NCI-H1092 treated with DMSO at 0.1 percent for 48 hours (cell line): ENCODE data around the gene RAB6B.

Experiments
- DNase-seq: peaks from one replicate; lab custom pipeline; 2025; lab: John Stamatoyannopoulos, UW

RAB6B gene

DNA sequence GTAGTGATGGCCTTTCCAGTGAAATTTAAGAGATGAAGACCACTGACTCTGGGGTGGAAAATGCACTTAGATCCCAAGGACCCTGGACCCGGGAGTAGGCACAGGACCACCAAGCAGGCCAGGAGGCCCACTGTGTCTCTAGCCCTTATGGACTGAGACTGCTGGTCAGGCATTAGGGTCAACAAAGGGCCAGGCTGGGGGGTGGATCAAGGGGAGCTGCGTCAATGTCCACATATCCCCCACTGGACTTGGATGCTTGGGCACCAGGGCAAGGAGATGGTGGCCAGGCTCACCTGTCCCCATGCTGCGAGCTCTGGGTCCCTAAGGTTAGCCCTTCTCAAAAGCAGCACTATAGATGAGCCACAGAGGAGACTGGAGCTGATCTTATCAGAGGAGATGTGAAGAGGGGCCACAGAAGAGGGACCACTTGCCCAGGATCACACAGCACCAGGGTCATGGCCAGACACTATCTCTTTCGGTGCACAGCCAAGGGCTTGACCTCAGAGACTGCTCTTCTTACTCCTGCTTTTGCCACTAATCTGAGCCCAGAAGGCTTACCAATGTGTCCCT is 14.7 kb downstream of the RAB6B start:
- no peak for DNase-seq

DNA sequence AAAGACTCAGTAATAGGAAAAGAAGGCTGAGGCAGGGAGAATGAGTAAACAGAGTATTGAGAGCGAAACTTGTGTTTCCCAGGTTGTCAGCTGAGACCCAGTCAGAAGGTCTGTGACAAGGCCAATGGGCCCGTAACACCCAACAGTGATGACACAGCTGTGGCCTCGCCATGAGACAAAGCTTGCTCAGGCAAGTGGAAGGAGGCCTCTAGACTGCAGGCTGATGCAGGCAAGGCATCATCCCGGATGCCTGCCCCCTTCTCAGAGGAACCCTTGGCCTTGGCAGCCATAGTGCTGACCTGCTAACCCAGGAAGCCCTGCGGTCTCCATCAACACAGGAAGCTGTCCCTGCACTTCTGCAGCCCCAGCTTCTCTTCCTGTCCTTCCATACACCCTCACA is 15.4 kb downstream of the RAB6B start:
- no peak for DNase-seq

DNA sequence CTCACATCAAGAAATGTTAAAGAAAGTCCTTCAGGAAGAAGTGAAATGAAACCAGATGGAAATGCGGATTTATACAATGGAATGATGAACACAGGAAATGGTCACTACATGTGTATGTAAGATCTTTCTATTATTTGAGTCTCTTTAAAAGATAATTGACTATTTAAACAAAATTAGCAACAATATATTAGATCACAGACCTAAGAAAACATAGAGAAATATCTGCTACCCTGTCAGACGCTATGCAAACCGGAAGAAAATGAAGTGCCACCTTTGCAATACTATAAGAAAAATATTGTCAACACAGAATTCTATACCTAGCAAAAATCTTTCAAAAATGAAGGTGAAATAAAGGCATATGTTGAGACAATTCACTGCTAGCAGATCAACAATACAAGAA is 17.2 kb downstream of the RAB6B start:
- DNase-seq, result no peak

DNA sequence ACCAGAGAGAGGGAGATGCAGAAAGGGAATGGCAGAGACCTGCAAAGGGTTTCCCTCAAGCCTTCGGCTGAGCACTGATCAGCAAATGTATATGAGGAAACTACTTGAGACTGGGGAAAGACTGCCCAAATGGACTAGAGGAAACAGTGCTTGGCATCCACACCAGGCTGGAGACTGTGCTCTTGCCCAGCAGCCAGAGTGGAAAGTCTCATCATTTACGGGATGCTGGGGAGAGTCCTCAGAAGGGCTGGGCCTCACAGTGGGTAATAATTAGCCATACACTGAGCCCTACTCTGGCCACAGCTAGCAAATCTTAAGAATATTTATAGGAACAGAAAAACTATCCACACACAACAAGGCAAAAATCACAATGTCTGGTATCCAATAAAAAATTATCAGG is 18.5 kb downstream of the RAB6B start:
- DNase-seq, result no peak

DNA sequence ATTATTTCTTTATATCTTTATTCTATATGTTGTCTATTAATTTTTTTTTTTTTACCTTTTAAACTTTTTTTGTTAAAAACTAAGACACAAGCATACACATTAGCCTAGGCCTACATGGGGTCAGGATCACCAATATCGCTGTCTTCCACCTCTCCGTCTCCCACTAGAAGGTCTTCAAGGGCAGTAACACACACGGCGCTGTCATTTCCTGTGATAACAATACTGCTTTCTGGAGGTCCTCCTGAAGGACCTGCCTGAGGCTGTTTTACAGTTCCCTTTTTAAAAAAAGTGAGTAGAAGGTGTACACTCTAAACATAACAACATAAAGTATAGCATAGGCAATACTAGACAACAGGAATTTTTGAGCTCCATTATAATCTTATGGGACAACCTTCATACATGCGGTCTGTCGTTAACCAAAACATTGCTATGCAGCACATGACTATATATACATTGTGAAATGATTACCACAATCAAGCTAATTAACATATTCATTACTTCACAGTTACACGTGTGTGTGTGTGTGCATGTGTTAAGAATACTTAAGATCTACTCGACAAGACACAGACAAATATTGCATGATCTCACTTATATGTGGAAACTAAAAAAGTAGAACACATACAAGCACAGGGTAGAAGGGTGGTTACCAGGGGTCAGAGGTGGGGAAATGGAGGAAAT is 20.8 kb downstream of the RAB6B start:
- DNase-seq, result no peak

DNA sequence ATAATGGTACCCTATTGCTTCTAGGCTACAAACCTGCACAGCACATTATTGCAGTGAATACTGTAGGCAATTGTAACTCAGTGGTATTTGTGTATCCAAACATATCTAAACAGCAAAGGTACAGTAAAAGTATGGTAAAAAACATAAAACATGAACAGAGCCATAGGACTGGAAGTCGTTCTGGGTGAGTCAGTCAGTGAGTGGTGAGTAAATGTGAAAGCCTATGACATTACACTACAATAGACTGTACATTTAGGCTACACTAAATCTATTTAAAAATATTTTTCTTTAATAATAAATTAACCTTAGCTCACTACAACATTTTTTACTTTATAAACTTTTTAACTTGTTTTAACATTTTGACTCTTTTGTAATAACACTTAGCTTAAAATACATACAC is 21.3 kb downstream of the RAB6B start:
- no peak for DNase-seq

DNA sequence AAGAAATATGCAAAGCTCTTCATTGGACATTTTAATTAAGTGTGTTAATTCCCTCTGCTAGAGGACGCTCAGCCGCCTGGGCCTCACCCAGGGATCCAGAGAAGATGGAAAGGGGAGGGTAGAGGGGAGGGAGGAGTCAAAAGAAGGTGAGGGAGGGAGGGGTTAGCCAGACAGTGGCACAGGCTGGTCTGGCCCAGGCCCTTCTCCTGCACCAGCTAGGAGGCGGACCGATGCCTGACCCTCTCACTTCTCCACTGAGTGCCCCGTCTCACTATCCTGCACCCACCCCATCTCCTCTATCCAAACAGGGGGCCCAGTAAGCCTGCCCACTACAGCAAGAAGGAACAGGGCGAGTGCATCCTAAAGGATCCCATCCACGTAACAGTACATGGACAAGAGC is 22.9 kb downstream of the RAB6B start:
- DNase-seq, result no peak

DNA sequence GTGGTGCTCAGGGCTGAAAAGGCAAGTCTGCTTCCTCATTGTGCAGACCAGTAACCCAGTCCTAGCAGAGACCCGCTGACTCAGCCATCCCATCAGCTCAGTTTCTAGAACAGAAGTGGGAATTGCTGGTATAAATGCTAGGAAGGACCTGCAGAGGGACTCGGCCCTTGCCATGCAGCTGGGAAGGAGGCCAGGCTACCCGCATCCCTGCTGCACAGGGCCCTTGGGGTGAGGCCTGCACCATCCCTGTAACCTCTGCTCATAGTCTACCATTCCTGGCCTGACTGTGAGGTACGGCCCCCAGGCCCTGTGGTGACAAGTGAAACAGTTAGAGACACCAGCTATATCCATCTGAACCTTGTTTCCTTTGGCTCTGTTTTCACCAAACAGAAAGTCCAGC is 23.5 kb downstream of the RAB6B start:
- DNase-seq, result no peak

DNA sequence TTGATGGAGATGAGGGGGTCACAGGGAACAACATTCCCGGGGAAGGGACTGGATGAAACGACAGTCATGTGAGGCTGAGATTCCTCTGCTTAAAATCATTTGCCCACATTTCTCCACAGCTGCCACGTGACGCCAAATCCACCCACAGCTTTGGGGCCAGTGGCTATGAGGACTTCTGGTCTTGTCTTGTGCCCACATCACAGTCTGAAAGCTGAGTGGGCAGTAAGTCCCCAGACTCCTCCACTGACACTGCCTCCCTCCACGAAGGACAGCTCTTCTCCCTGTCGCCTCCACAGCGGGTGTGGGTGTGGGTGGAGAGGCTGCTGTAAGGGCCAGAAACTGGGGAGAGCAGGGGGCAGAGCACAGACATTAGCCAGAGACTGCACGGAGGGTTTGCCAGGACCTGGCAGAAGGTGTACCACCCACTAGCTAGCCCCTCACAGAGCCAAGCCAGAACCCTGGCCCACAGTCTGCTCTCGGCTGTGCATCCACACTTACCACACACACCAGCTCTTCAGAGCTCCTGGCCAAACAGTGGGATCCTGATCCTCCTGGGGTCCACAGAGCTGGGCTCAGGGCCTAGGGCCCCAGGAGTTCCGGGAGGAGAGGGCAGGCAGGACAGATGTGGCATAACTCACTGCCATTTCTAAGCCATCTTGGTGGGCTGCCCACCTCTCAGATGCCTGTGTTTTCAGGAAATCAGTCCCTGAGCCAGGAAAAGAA is 24.2 kb downstream of the RAB6B start:
- DNase-seq, result no peak

DNA sequence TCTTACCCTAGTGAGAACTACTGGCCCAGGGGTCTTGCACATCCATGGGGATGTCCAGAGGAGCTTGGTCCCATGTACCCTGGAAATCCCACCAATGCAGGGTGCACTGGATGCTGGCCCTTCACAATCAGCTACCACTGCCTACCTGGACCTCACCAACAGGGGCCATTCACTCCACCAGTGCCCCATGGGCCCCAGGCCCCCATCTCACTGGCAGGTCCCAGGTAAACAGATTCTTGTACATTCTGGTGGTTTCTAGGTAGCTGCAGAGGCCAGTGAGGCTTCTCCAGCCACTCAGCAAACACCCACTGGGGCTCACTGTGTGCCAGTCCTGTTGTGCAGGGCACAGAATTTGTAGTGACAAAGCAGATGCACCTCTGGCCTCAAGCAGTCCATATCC is 24.9 kb downstream of the RAB6B start:
- no peak for DNase-seq

DNA sequence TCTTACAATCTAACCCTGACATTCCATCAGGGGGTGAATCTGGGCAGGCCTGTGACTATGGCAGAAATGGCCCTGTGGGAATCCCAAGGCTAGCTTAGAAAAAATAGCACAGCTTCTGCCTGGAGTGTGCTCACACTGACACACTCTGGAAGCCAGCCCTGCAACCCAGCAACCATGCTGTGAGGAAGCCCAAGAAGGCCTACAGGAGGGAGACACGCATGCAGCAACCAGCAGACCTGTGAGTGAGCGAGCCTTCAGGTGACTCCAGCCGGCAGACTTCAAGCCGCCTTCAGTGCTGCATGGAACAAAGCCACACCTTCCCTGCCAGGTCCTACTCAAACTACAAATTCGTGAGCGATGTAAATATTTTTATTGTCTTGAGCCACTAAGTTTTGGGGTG is 26.1 kb downstream of the RAB6B start:
- no peak for DNase-seq

DNA sequence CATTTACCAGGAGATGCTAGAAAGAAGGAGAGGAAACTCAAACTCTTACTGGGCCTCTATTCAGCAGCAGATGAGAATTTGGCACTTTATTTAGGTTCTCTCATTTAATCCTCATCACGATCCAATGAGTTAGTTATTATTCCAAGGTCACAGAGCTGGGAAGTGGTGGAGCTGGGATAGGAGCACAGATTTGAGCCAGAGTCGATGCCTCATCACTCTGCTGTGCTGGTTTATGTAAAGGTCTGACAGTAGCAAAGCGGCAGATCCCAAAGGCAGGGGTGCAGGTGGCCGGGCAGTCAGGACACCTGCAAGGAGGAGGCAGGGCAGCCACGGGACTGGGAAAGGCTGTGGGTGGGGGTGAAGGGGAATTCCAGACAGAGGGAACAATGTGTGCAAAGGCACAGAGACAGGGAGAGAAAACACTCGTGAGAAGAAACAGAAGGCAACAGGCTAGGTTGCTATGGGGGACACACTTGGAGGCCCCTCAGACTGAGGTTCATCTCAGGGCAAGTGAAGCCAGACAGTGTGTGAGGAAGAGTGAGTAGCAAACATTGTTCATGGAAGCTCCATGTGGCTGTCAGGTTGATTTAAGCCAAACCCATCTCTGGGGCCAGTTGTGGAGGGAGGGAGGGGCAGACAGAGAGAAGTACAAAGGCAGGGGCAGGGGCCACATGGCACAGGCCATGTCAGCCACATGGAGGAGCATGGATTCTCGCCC is 26.8 kb downstream of the RAB6B start:
- DNase-seq, result no peak

DNA sequence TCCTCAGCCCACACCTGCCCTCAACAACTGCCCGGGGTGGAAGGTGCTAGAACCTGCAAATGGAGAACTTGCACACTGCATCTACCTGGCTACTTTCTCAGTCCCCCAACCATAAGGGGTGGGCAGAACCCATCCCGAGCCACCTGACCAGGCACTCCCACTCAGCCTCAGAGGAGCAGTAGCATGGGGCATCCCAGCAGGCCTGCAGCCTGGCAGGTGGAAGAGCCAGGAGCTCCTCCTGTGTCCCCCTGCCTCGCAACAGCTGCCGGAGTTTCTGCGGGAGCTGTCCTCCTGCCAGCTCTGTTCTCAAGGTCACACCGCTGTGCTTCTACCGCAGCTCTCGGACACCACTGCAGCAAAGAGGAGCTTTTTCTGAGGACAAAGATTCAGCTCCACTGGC is 27.5 kb downstream of the RAB6B start:
- DNase-seq, result no peak

DNA sequence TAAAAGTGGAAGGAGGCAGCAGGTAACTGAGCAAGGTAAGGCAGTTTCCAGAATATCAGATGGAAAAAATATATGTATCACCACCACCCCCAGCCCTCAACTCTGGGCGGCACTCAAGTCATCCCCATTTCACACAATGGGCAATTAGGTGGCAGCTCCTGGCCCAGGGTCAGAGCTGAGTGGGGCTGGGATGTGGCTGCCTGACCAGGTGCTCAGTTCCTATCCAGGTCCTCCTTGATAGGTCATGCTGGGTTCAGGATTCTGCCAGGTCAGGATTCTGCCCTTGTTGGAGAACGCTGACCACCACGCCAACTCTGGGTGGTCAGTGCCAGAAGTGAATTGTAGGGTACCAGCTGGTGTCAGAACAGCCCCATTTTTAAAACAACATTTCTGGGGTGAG is 29.5 kb downstream of the RAB6B start:
- DNase-seq, result no peak

DNA sequence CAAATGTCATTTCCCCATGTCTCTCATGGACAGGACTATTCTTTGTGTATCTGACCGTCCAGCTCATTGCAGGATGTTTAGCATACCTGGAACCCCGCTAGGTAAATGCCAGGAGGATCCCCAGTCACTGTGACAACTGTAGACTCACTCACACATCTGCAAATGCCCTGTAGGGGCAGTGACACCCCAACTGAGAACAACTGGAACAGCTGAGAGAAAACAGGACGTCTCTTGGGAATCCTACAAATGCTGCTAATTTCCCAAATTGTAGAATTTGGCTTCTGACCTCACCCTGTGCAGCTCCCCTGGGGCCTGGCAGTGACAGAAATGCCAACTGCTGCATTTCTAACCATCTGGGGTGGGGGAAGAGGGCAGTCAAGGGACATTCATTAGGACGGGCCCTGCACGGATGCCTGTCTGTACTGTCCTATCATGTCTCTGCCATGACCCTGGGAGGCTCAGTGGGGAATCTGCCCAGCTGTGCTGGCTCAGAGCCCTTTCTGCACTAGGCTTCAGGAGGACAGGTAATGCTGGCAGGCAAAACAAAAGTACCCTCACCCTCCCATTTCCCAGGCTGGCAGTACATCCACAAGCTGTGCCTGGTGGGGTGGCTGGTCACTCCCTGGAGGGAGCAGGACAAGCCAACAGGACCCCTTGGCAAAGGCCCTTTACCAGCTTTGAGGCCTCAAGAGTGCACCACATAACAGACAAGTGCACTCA is 30.4 kb downstream of the RAB6B start:
- DNase-seq, result no peak

DNA sequence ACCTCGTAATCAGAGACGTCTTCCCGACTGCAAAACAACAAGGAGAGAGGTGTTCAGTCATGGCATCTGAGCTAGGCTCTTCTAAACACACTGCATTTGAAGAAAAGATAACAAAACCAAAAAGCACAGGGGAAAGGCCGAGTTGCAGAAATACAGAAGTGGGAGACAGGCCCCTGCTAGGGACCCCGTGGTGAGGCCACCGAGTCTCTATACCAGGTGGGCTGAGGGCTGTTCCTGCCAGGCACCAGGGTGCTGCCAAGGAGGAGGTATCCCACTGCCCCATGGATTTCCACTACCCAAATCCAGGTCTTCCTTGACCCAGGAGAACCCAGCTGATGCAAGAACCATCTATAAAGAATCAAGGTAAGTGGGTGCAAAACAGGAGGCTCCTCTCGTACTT is 31.1 kb downstream of the RAB6B start:
- no peak for DNase-seq

DNA sequence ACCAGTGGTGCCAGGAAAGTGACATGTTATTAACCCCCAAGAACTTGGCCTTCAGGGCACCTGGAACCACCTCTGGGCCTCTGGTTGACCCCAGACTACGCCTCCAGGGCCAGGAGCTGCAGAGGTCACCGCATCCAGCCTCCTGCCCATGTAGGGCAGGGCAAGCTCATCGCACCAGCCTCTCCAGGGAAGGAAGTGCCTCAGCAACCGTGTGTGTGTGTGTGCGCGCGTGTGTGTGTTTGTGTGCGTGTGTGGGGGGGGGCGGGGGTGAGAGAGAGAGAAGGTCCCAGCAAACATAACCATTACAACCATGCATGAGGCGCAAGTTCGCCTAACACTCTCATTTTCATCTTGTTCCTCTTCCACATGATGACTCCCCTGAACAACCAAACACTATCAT is 31.8 kb downstream of the RAB6B start:
- no peak for DNase-seq

DNA sequence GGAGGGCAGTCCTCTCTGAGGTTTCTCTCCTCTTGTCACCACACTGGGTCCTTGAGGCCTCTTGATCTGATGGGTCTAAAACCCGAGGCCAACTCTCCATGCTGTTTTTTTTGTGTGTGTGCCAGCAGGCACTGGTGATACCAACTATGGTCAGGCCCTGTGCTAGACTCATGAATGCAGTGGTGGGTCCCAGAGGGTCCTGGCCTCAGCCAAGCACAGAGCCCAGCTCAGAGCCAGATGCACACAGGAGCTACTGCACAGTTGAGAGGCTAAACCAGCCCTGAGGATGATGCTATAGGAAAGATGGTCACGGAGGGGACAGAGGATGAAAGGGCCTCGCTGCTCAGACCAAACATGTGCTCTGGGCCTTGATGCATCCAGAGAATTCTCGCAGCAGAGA is 33.5 kb downstream of the RAB6B start:
- peak; percentile 9 for DNase-seq

DNA sequence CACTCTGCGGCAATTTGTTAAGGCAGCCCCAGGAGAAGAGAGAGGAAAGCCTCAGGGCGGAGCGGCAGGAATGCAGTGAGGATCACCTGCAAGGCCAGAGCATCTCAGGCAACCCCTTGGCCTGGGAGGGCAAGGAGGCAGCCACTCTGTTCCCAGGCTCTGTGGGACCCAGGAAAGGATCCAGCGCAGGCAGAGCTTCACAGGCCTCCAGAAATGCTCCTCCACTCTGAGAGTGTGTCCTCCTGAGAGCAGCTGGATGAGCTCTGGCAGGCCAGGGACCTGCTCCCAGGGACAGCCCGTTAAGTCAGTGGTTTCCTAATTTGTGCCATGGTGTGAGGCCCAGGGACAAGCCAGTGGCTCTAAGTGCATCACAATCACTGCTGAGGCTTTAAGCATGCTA is 35.2 kb downstream of the RAB6B start:
- DNase-seq, result no peak

DNA sequence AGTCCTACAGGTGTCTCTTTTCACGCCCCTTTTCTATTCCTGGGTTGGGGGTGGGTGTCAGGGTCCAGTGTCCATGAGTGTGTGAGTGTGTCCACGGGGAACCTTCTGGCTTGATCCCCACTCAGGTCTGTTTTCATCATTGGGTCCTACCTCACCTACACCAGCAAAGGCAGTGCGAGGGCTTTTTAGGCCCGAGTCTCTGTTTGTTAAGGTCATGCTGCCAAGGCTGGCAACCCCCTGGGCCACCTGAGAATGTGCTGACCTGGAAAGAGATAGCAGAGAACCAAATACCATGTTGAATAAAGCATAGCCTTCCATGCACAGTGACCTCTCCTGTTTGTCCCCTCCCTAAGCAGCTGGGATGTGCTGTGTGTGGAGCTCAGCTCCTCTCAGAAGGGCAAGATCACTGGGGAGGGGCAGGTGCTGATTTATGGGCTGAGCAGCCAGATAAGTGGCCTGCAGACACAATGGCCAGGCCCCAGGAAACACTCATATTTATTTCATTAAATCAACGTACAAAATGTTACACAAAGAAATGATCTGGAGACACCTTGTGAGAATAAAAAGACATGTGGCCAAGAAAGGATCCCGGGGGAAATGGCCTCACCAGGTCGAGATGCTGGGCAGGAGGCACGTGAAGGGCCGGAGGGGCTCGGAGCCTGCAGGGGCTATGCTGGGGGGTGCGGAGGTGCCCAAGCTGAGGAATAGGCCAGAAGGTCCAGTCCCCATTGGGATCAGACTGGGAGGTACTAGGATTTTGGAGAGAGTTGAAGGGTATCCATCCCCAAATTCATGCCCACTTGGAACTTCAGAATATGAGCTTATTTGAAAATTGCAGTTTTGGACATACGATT is 36.1 kb downstream of the RAB6B start:
- no peak for DNase-seq

DNA sequence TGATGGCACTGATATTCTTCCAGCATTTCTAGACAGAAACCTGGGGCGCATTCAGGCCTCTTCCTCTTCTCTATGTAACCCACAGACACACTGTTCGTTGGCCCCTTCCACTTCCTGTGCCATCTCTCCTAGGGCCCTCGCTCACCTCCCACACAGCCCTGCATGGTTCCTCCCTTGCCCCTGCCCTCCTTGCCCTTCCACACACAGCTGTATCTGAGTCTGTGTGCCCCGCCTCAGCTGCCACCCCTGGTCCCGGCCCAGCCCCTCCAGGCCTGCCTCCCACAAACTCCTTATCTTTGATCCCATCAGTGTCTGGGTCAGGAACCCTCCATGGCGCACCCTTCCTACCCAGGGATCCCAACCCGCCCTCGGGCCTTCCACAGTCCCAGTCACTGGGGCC is 37.9 kb downstream of the RAB6B start:
- no peak for DNase-seq
